WTC11 (cell line): Measurements from ENCODE around the gene TMEM239. TPM values are rescaled to one million over a fixed set of nuclear protein-coding genes. Genes with fewer than 3 reads are reported as not detected.

ENCODE experiments used
- ATAC-seq: fragments of 200-7000 bp; cut with Tn5 transposase; 2 replicates; pipeline ENCODE4 v1.10.0; 2021; ENCODE audit warnings: mild to moderate bottlenecking, moderate library complexity
- CTCF ChIA-PET: fragments of 300-600 bp; sonication (Branson Sonifier 250); formaldehyde crosslinking; loops from one replicate; lab custom pipeline; 2021; ENCODE audit warnings: antibody characterized with exemption; lab: Charles Lee
- POLR2A ChIA-PET: fragments of 350-600 bp; sonication (Branson Sonifier 250); formaldehyde crosslinking; loops from one replicate; lab custom pipeline; 2021; ENCODE audit warnings: antibody characterized with exemption; lab: Charles Lee
- DNase-seq: peaks from one replicate; pipeline ENCODE4 v3.0.0; 2021; ENCODE audit warnings: low spot score
- H3K27ac Mint-ChIP-seq: 2 replicates; pipeline ENCODE4 v1.8.0; 2021; ENCODE audit warnings: mixed read lengths
- H3K27me3 Mint-ChIP-seq: 2 replicates; pipeline ENCODE4 v1.8.0; 2021; ENCODE audit warnings: low read depth, mild to moderate bottlenecking, moderate library complexity, mixed read lengths
- H3K36me3 Mint-ChIP-seq: 2 replicates; pipeline ENCODE4 v1.8.0; 2021; ENCODE audit warnings: mixed read lengths
- H3K4me1 Mint-ChIP-seq: 2 replicates; pipeline ENCODE4 v1.8.0; 2022; ENCODE audit warnings: mixed read lengths
- H3K4me3 Mint-ChIP-seq: 2 replicates; pipeline ENCODE4 v1.8.0; 2021; ENCODE audit warnings: mild to moderate bottlenecking, moderate library complexity, mixed read lengths
- H3K9me3 Mint-ChIP-seq: 2 replicates; pipeline ENCODE4 v1.8.0; 2021; ENCODE audit warnings: mixed read lengths
- CBFB ChIP-seq: sonication (generic); formaldehyde crosslinking; IDR thresholded peaks from 2 replicates; pipeline ENCODE4 v1.8.1; 2022; ENCODE audit warnings: mild to moderate bottlenecking, low read depth, missing genetic modification reagents
- E2F5 ChIP-seq: sonication (generic); formaldehyde crosslinking; IDR thresholded peaks from 2 replicates; pipeline ENCODE4 v1.8.1; 2022; ENCODE audit warnings: mild to moderate bottlenecking, moderate library complexity, missing genetic modification reagents
- ETV6 ChIP-seq: sonication (generic); formaldehyde crosslinking; IDR thresholded peaks from 2 replicates; pipeline ENCODE4 v1.8.1; 2022; ENCODE audit warnings: mild to moderate bottlenecking, missing genetic modification reagents
- FOXJ3 ChIP-seq: sonication (generic); formaldehyde crosslinking; IDR thresholded peaks from 2 replicates; pipeline ENCODE4 v1.9.0; 2021; ENCODE audit warnings: missing genetic modification reagents, mild to moderate bottlenecking, borderline replicate concordance
- FOXK1 ChIP-seq: sonication (generic); formaldehyde crosslinking; IDR thresholded peaks from 2 replicates; pipeline ENCODE4 v1.8.0; 2022; ENCODE audit warnings: mild to moderate bottlenecking, moderate library complexity, missing genetic modification reagents
- GRHL2 ChIP-seq: fragments of 250-450 bp; sonication (Bioruptor Pico); IDR thresholded peaks from 2 replicates; pipeline ENCODE4 v1.8.0; 2022; ENCODE audit warnings: mild to moderate bottlenecking, moderate library complexity; ENCODE audit not compliant: insufficient replicate concordance, severe bottlenecking
- HMGA2 ChIP-seq: fragments of 250-450 bp; sonication (Bioruptor Pico); IDR thresholded peaks from 2 replicates; pipeline ENCODE4 v1.4.0; 2021; ENCODE audit warnings: mild to moderate bottlenecking, moderate library complexity
- MYBL2 ChIP-seq: sonication (generic); formaldehyde crosslinking; IDR thresholded peaks from 2 replicates; pipeline ENCODE4 v1.8.1; 2023; ENCODE audit warnings: mild to moderate bottlenecking, moderate library complexity, missing genetic modification reagents
- NR1H2 ChIP-seq: sonication (generic); formaldehyde crosslinking; IDR thresholded peaks from 2 replicates; pipeline ENCODE4 v1.9.0; 2021; ENCODE audit warnings: mild to moderate bottlenecking, moderate library complexity, missing genetic modification reagents
- TCF7 ChIP-seq: sonication (generic); formaldehyde crosslinking; IDR thresholded peaks from 2 replicates; pipeline ENCODE4 v1.8.0; 2022; ENCODE audit warnings: mild to moderate bottlenecking, low read depth, missing genetic modification reagents, moderate library complexity
- total RNA-seq: library from RNA; stranded (reverse); gene quantifications from 3 replicates; pipeline ENCODE4 v1.2.3, GENCODE V29; 2021
- TF ChIP-seq, protein P1 (sequence below): sonication (generic); formaldehyde crosslinking; IDR thresholded peaks from 2 replicates; pipeline ENCODE4 v1.8.0; 2023; ENCODE audit warnings: missing genetic modification reagents, mild to moderate bottlenecking, borderline replicate concordance
- TF ChIP-seq, protein P2 (sequence below): sonication (generic); formaldehyde crosslinking; IDR thresholded peaks from 2 replicates; pipeline ENCODE4 v1.8.0; 2023; ENCODE audit warnings: mild to moderate bottlenecking, missing genetic modification reagents
- TF ChIP-seq, protein P3 (sequence below): fragments of 200-600 bp; IDR thresholded peaks from 2 replicates; pipeline ENCODE4 v1.8.0; 2022; ENCODE audit warnings: antibody characterized with exemption
- TF ChIP-seq, protein P4 (sequence below): sonication (generic); formaldehyde crosslinking; IDR thresholded peaks from 2 replicates; pipeline ENCODE4 v1.8.1; 2022; ENCODE audit warnings: low read depth, mild to moderate bottlenecking, moderate library complexity, missing genetic modification reagents, borderline replicate concordance

TMEM239 gene
- total RNA-seq, 1 experiment from 2014 or later, result not detected

DNA sequence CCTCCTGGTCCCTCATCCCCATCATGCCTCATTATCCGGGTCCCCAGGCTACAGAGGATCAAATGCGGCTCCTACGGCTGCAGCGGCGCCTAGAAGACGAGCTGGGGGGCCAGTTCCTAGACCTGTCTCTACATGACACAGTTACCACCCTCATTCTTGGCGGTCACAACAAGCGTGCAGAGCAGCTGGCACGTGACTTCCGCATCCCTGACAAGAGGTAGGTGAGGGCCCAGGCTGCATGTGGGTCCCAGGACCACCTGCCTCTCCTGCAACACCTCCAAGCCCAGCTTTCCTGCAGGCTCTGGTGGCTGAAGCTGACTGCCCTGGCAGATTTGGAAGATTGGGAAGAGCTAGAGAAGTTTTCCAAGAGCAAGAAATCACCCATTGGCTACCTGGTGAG lies 48.9 kb downstream of the TMEM239 start (continued):
- TF ChIP-seq, protein P1, sequence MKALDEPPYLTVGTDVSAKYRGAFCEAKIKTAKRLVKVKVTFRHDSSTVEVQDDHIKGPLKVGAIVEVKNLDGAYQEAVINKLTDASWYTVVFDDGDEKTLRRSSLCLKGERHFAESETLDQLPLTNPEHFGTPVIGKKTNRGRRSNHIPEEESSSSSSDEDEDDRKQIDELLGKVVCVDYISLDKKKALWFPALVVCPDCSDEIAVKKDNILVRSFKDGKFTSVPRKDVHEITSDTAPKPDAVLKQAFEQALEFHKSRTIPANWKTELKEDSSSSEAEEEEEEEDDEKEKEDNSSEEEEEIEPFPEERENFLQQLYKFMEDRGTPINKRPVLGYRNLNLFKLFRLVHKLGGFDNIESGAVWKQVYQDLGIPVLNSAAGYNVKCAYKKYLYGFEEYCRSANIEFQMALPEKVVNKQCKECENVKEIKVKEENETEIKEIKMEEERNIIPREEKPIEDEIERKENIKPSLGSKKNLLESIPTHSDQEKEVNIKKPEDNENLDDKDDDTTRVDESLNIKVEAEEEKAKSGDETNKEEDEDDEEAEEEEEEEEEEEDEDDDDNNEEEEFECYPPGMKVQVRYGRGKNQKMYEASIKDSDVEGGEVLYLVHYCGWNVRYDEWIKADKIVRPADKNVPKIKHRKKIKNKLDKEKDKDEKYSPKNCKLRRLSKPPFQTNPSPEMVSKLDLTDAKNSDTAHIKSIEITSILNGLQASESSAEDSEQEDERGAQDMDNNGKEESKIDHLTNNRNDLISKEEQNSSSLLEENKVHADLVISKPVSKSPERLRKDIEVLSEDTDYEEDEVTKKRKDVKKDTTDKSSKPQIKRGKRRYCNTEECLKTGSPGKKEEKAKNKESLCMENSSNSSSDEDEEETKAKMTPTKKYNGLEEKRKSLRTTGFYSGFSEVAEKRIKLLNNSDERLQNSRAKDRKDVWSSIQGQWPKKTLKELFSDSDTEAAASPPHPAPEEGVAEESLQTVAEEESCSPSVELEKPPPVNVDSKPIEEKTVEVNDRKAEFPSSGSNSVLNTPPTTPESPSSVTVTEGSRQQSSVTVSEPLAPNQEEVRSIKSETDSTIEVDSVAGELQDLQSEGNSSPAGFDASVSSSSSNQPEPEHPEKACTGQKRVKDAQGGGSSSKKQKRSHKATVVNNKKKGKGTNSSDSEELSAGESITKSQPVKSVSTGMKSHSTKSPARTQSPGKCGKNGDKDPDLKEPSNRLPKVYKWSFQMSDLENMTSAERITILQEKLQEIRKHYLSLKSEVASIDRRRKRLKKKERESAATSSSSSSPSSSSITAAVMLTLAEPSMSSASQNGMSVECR (CRISPR knock-in tag), result no peak
- no peak for TF ChIP-seq CBFB (CRISPR knock-in tag)

- H3K4me3 Mint-ChIP-seq, result no peak overlapping the region
Measured at GRCh38 chr20:2865630-2866029, 49.5 kb downstream of the TMEM239 start.

More at GRCh38 chr20:2865630-2866029, 49.5 kb downstream of the TMEM239 start:
- CTCF ChIA-PET, result interaction anchor here (0.5 to 2.2 kb wide), 14 partner anchors 10 to 203 kb away, joined by 3 to 8 read pairs (median 3); partner anchors contain the start of genes CPXM1 and TMEM239
- POLR2A ChIA-PET, result no interaction called here
- H3K9me3 Mint-ChIP-seq, result no peaks in the 10 kb centered on the region
- DNase-seq (peak; percentile 42), ATAC-seq (peak; percentile 78)
- no peak overlapping the region for H3K27ac Mint-ChIP-seq
- TF ChIP-seq, protein P2, sequence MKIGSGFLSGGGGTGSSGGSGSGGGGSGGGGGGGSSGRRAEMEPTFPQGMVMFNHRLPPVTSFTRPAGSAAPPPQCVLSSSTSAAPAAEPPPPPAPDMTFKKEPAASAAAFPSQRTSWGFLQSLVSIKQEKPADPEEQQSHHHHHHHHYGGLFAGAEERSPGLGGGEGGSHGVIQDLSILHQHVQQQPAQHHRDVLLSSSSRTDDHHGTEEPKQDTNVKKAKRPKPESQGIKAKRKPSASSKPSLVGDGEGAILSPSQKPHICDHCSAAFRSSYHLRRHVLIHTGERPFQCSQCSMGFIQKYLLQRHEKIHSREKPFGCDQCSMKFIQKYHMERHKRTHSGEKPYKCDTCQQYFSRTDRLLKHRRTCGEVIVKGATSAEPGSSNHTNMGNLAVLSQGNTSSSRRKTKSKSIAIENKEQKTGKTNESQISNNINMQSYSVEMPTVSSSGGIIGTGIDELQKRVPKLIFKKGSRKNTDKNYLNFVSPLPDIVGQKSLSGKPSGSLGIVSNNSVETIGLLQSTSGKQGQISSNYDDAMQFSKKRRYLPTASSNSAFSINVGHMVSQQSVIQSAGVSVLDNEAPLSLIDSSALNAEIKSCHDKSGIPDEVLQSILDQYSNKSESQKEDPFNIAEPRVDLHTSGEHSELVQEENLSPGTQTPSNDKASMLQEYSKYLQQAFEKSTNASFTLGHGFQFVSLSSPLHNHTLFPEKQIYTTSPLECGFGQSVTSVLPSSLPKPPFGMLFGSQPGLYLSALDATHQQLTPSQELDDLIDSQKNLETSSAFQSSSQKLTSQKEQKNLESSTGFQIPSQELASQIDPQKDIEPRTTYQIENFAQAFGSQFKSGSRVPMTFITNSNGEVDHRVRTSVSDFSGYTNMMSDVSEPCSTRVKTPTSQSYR (CRISPR knock-in tag), result no peak
- TF ChIP-seq NR1H2 (CRISPR knock-in tag), result no peak
- no peak for TF ChIP-seq FOXK1 (CRISPR knock-in tag)
- no peak for TF ChIP-seq ETV6 (CRISPR knock-in tag)
- TF ChIP-seq MYBL2 (CRISPR knock-in tag), result no peak
- TF ChIP-seq, protein P3, sequence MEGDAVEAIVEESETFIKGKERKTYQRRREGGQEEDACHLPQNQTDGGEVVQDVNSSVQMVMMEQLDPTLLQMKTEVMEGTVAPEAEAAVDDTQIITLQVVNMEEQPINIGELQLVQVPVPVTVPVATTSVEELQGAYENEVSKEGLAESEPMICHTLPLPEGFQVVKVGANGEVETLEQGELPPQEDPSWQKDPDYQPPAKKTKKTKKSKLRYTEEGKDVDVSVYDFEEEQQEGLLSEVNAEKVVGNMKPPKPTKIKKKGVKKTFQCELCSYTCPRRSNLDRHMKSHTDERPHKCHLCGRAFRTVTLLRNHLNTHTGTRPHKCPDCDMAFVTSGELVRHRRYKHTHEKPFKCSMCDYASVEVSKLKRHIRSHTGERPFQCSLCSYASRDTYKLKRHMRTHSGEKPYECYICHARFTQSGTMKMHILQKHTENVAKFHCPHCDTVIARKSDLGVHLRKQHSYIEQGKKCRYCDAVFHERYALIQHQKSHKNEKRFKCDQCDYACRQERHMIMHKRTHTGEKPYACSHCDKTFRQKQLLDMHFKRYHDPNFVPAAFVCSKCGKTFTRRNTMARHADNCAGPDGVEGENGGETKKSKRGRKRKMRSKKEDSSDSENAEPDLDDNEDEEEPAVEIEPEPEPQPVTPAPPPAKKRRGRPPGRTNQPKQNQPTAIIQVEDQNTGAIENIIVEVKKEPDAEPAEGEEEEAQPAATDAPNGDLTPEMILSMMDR, result no peak
- TF ChIP-seq, protein P4, sequence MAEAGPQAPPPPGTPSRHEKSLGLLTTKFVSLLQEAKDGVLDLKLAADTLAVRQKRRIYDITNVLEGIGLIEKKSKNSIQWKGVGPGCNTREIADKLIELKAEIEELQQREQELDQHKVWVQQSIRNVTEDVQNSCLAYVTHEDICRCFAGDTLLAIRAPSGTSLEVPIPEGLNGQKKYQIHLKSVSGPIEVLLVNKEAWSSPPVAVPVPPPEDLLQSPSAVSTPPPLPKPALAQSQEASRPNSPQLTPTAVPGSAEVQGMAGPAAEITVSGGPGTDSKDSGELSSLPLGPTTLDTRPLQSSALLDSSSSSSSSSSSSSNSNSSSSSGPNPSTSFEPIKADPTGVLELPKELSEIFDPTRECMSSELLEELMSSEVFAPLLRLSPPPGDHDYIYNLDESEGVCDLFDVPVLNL (CRISPR knock-in tag), result no peak
- TF ChIP-seq, protein P1 (CRISPR knock-in tag), result no peak
- no peak for TF ChIP-seq HMGA2 (CRISPR knock-in tag)
- TF ChIP-seq TCF7 (CRISPR knock-in tag), result no peak
- no peak for TF ChIP-seq E2F5 (CRISPR knock-in tag)
- TF ChIP-seq GRHL2 (CRISPR knock-in tag), result no peak
- TF ChIP-seq FOXJ3 (CRISPR knock-in tag), result no peak
- H3K4me1 Mint-ChIP-seq, result no peaks in the 10 kb centered on the region
- no peaks in the 10 kb centered on the region for H3K36me3 Mint-ChIP-seq
- H3K27me3 Mint-ChIP-seq, result peaks cover 3% of the 10 kb centered on the region; the same call in 1 of the 2 replicates
